ENCODE data around the gene GSDMA. TPM values are rescaled to one million over a fixed set of nuclear protein-coding genes. Genes with fewer than 3 reads are reported as not detected.

GSDMA gene
- total and polyA plus RNA-seq, 2 donors from 2014 or later = 0.47 to 0.80 TPM

DNA sequence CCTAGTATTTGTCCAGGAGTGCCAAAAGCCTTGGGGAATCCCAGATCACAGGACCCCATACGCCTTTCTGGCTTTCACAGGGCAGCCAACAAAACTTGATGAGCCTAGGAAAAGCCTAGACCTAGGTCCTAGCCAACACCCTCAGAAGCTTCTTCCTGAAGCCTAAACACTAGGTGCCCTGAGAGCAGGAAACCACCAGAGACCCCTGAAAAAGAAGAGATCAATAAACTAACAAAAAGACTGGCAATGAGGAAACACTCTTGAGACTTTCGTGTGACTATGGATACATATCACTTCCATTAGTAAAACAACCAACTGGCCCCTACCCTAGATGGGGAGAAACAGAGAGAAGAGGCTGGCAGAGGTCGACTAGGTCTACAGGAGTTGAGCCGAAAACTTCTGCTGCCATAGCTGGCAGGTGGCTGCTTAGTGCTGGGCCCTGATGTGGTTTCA is 36.6 kb upstream of the GSDMA start:
- no peak for DNase-seq
- H3K9ac ChIP-seq (ENCODE audit: low read length in 3 of 3) = peak overlapping the region in 1 of 3 donors; percentile 73
- intact Hi-C loops (cut with DNase I) = no loop called here
- H3K9me3 ChIP-seq (ENCODE audit: control insufficient read depth in 2 of 3, insufficient read depth in 1 of 3, low read length in 3 of 3) = no peaks in the 10 kb centered on the region
- H3K27me3 ChIP-seq (ENCODE audit: control insufficient read depth, insufficient read depth, low read length) = no peaks in the 10 kb centered on the region
- no peak overlapping the region for H3K27ac ChIP-seq (ENCODE audit: low read depth in 2 of 2, low read length in 2 of 2)
- TF ChIP-seq, protein P1, sequence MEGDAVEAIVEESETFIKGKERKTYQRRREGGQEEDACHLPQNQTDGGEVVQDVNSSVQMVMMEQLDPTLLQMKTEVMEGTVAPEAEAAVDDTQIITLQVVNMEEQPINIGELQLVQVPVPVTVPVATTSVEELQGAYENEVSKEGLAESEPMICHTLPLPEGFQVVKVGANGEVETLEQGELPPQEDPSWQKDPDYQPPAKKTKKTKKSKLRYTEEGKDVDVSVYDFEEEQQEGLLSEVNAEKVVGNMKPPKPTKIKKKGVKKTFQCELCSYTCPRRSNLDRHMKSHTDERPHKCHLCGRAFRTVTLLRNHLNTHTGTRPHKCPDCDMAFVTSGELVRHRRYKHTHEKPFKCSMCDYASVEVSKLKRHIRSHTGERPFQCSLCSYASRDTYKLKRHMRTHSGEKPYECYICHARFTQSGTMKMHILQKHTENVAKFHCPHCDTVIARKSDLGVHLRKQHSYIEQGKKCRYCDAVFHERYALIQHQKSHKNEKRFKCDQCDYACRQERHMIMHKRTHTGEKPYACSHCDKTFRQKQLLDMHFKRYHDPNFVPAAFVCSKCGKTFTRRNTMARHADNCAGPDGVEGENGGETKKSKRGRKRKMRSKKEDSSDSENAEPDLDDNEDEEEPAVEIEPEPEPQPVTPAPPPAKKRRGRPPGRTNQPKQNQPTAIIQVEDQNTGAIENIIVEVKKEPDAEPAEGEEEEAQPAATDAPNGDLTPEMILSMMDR (IDR thresholded peaks at IDR 0.05; ENCODE audit: borderline replicate concordance, extremely low read depth, insufficient read depth) = no peak
- peak overlapping the region; percentile 2 to 99 (median 57) for H3K4me3 ChIP-seq (ENCODE audit: low read length in 3 of 3)
- peaks cover 0 to 22% (median 15%) of the 10 kb centered on the region in 3 donors for H3K36me3 ChIP-seq (ENCODE audit: control insufficient read depth in 2 of 3, insufficient read depth in 3 of 3, low read length in 3 of 3)
- peaks cover 5 to 43% (median 26%) of the 10 kb centered on the region in 3 donors for H3K4me1 ChIP-seq (ENCODE audit: control insufficient read depth in 2 of 3, insufficient read depth in 2 of 3, low read depth in 1 of 3, low read length in 3 of 3)
- FAIRE-seq = no peak

DNA sequence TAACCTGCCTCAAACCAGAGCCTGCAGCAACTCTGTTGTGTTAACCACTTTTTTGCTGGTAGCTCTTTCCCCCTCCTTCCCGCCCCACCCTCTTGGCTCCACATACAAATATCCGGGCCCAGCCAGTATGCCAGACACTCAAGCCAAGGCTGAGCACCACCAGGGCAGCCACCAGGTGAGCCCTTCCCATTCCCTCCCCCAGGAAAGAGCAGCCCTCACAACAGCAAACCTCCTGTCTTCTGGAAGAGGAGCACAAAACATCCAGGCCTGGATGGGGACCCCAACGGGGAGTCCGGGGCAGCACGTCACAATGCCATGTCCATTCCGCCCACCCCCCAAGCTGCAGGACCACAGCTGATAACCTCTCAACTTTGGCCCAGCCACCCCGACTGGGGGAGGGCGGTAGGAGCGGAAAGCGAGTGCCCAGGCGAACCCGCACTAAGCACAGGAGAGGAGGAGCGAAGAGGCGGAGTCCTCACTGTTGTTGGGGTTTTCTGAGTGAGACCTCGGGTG is 36.2 kb upstream of the GSDMA start:
- DNase-seq = peak in 3 of 5 donors; percentile 51 to 85 (median 68)
- intact Hi-C loops (cut with DNase I) = no loop called here
- TF ChIP-seq, protein P1 (IDR thresholded peaks at IDR 0.05; ENCODE audit: borderline replicate concordance, extremely low read depth, insufficient read depth) = no peak
- H3K27ac ChIP-seq (ENCODE audit: low read depth in 2 of 2, low read length in 2 of 2) = peak overlapping the region in 1 of 2 donors; percentile 89
- peak overlapping the region; percentile 57 to 99 (median 58) for H3K4me3 ChIP-seq (ENCODE audit: low read length in 3 of 3)
- FAIRE-seq = no peak
- H3K36me3 ChIP-seq (ENCODE audit: control insufficient read depth in 2 of 3, insufficient read depth in 3 of 3, low read length in 3 of 3) = peaks cover 0 to 22% (median 15%) of the 10 kb centered on the region in 3 donors
- peaks cover 5 to 43% (median 26%) of the 10 kb centered on the region in 3 donors for H3K4me1 ChIP-seq (ENCODE audit: control insufficient read depth in 2 of 3, insufficient read depth in 2 of 3, low read depth in 1 of 3, low read length in 3 of 3)
- peak overlapping the region in 2 of 3 donors; percentile 30 to 73 for H3K9ac ChIP-seq (ENCODE audit: low read length in 3 of 3)
- no peaks in the 10 kb centered on the region for H3K27me3 ChIP-seq (ENCODE audit: control insufficient read depth, insufficient read depth, low read length)
- no peaks in the 10 kb centered on the region for H3K9me3 ChIP-seq (ENCODE audit: control insufficient read depth in 2 of 3, insufficient read depth in 1 of 3, low read length in 3 of 3)

DNA sequence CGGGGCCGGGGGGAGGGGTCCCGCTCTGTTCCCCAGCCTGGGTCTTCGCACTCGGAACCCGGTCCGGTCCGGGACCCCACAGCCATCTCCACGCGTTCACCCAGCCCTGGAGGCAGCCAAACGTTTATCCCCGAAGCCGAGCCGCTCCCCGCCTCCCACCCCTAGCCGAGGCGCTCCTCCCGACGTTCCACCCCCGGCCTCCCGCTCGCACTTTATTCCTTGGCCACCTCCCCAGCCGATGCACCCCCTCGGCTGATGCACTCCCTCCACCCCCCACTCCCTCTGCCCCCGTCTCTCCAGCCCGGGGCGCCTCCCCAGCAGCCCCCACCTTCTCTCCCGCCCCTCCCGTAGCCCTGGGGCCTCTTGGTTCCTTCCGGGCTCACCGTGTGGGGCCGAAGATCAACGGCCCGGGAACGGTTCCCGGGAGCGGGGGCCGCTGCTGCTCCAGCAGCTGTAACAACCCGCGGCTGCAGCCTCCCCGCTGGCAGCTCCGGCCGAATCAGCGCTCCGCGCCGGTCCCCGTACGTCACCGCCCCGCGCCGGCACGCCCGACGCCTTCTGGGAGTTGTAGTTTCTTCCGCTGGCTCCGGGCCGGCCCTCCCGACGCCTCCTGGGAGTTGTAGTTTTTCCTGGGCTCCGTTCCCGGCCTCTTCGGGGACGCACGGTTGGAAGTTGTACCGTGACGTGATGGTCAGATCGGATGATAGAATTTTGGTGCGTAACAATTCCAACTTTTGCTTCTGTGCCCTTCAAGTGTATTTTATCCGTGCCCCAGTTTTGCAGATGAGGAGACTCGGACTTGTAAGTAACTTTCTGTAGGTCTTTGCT is 35.5 kb upstream of the GSDMA start, which contains the start of the genes LRRC3C and ORMDL3:
LRRC3C (plus strand) TSS at position 632 of the 828 bp plus-strand sequence. CDS start 13,792 bp downstream, outside the sequence.
ORMDL3 (minus strand) TSS at position 501 of the 828 bp plus-strand sequence. CDS start 3,398 bp downstream, outside the sequence.
- FAIRE-seq (peak; percentile 21), DNase-seq (peak; percentile 96 to 98 (median 97))
- Histone ChIP-seq H3K4me1 (ENCODE audit: control insufficient read depth in 2 of 3, insufficient read depth in 2 of 3, low read depth in 1 of 3, low read length in 3 of 3) (peaks cover 5 to 43% (median 26%) of the 10 kb centered on the region in 3 donors), H3K9ac (ENCODE audit: low read length in 3 of 3) (peak within 1 kb of the TSS; percentile 44 to 92 (median 85)), H3K9me3 (ENCODE audit: control insufficient read depth in 2 of 3, insufficient read depth in 1 of 3, low read length in 3 of 3) (no peaks in the 10 kb centered on the region), H3K4me3 (ENCODE audit: low read length in 3 of 3) (peak within 1 kb of the TSS; percentile 87 to 99 (median 95)), H3K36me3 (ENCODE audit: control insufficient read depth in 2 of 3, insufficient read depth in 3 of 3, low read length in 3 of 3) (peaks cover 0 to 17% (median 10%) of the 10 kb centered on the region in 3 donors), H3K27me3 (ENCODE audit: control insufficient read depth, insufficient read depth, low read length) (no peaks in the 10 kb centered on the region), H3K27ac (ENCODE audit: low read depth in 2 of 2, low read length in 2 of 2) (peak within 1 kb of the TSS; percentile 88 to 89)
- intact Hi-C loops (cut with DNase I) = no loop called here
- TF ChIP-seq, protein P1 (IDR thresholded peaks at IDR 0.05; ENCODE audit: borderline replicate concordance, extremely low read depth, insufficient read depth) = no peak
